Right lobe of liver (tissue), 6 donors: ENCODE results near the gene TMEM125. TPM values are rescaled to one million over a fixed set of nuclear protein-coding genes. Genes with fewer than 3 reads are reported as not detected.
A peak's percentile ranks its signal among the peaks of the same experiment; 100 is the strongest.

Experiments used
- ATAC-seq, 4 donors: fragments of 200-7000 bp; cut with Tn5 transposase; one replicate each; pipeline ENCODE4 v1.9.1; 2020; ENCODE audit warnings: mild to moderate bottlenecking in 4 of 4, moderate library complexity in 4 of 4
- DNase-seq, 3 donors: peaks; one replicate each; pipeline ENCODE4 v3.0.0-alpha.2; 2020
- H3K27ac ChIP-seq, 3 donors: fragments of 200-600 bp; one replicate each; pipeline ENCODE4 v1.8.0; 2022
- H3K27me3 ChIP-seq, 2 donors: fragments of 200-600 bp; one replicate each; pipeline ENCODE4 v1.8.0; 2022
- H3K36me3 ChIP-seq, 4 donors: fragments of 200-600 bp; sonication (generic) in 1 of 4; one replicate each; pipeline versions ENCODE4 v1.5.1 to v1.8.0; 2017 to 2022; ENCODE audit warnings: control low read depth in 1 of 4
- H3K4me1 ChIP-seq, 4 donors: fragments of 200-600 bp; sonication (generic) in 1 of 4; one replicate each; pipeline versions ENCODE4 v1.5.1 to v1.8.0; 2017 to 2022; ENCODE audit warnings: control low read depth in 1 of 4
- H3K4me3 ChIP-seq, 3 donors: fragments of 200-600 bp; one replicate each; pipeline ENCODE4 v1.8.0; 2022
- H3K9me3 ChIP-seq, 4 donors: fragments of 200-600 bp; sonication (generic) in 1 of 4; one replicate each; pipeline versions ENCODE4 v1.5.1 to v1.8.0; 2017 to 2022; ENCODE audit warnings: control low read depth in 1 of 4
- POLR2A ChIP-seq: fragments of 450-650 bp; IDR thresholded peaks from one replicate; pipeline ENCODE4 v1.6.1; 2017; ENCODE audit warnings: antibody characterized with exemption, mild to moderate bottlenecking
- WGBS: methylation state at CpG from one replicate; pipeline ENCODE4 v1.1.6; 2018; ENCODE audit warnings: low coverage, low lambda C conversion rate; ENCODE audit not compliant: insufficient coverage; ENCODE audit errors: missing lambda C conversion rate; 5-methylcytosine and 5-hydroxymethylcytosine counted together
- intact Hi-C, 2 donors: fragments of 100-400 bp; cut with DNase I; formaldehyde crosslinking; loops; one replicate each; pipeline versions ENCODE4 v1.11.2 to v1.14.1; 2022
- total RNA-seq, 6 experiments: library from RNA; depleted of rRNA in 2 of 6; stranded (reverse); fragments of >200 nt in 2 of 6; fragmentation: NEBNext Ultra II Directional in 3 of 6; extraction: Animal tissue kit (Norgen Biotek cat#: 25700) in 3 of 6; gene quantifications; one replicate each; pipeline versions ENCODE4 v1.1.0 to v1.2.4, GENCODE V29; 2016 to 2023
- TF ChIP-seq, protein P1 (sequence below), 4 donors: fragments of 200-600 bp in 3 of 4; fragments of 450-650 bp in 1 of 4; IDR thresholded peaks; one replicate each; pipeline versions ENCODE4 v1.5.1 to v1.8.0; 2016 to 2022; ENCODE audit warnings: antibody characterized with exemption in 4 of 4, mild to moderate bottlenecking in 2 of 4
- donor health status: DM: no; HTN: yes; CAD: no.
- donor health status: DM: no; HTN: no; CAD: no.
- donor health status: DM: no; HTN: no; CAD: no.
- donor health status: DM: no; HTN: yes; CAD: no.
- donor health status: DM: no; HTN: yes; CAD: no.

The TMEM125 gene
- total RNA-seq, 6 experiments from 2014 or later: 0.21 to 0.27 TPM; not detected in 4

- intact Hi-C loops: no loop called here
- H3K27ac ChIP-seq: no peak overlapping the region
- H3K9me3 ChIP-seq: no peaks in the 10 kb centered on the region
- TF ChIP-seq POLR2A: no peak
- TF ChIP-seq, protein P1, sequence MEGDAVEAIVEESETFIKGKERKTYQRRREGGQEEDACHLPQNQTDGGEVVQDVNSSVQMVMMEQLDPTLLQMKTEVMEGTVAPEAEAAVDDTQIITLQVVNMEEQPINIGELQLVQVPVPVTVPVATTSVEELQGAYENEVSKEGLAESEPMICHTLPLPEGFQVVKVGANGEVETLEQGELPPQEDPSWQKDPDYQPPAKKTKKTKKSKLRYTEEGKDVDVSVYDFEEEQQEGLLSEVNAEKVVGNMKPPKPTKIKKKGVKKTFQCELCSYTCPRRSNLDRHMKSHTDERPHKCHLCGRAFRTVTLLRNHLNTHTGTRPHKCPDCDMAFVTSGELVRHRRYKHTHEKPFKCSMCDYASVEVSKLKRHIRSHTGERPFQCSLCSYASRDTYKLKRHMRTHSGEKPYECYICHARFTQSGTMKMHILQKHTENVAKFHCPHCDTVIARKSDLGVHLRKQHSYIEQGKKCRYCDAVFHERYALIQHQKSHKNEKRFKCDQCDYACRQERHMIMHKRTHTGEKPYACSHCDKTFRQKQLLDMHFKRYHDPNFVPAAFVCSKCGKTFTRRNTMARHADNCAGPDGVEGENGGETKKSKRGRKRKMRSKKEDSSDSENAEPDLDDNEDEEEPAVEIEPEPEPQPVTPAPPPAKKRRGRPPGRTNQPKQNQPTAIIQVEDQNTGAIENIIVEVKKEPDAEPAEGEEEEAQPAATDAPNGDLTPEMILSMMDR (IDR thresholded peaks at IDR 0.05): no peak
- no peaks in the 10 kb centered on the region for H3K36me3 ChIP-seq
- ATAC-seq (no peak), DNase-seq (peak in 2 of 3 donors; percentile 2 to 14)
- no peaks in the 10 kb centered on the region for H3K27me3 ChIP-seq
- no peak overlapping the region for H3K4me3 ChIP-seq
- peaks cover 0 to 49% (median 17%) of the 10 kb centered on the region in 4 donors for H3K4me1 ChIP-seq
- WGBS: 80% methylated on average over 1 of the region's 8 CpGs
Measured at GRCh38 chr1:43253876-43254275, 15.9 kb upstream of the TMEM125 start.

- H3K9me3 ChIP-seq: no peaks in the 10 kb centered on the region
- DNase-seq (peak in 2 of 3 donors; percentile 16 to 69), ATAC-seq (peak; percentile 20 to 49 (median 42))
- peaks cover 0 to 48% (median 17%) of the 10 kb centered on the region in 4 donors for H3K4me1 ChIP-seq
- peak overlapping the region in 1 of 3 donors; percentile 52 for H3K27ac ChIP-seq
- TF ChIP-seq, protein P1 (IDR thresholded peaks at IDR 0.05): no peak
- TF ChIP-seq POLR2A: no peak
- no peaks in the 10 kb centered on the region for H3K27me3 ChIP-seq
- WGBS: 43% methylated on average over 2 of the region's 10 CpGs
- intact Hi-C loops: no loop called here
- no peaks in the 10 kb centered on the region for H3K36me3 ChIP-seq
- H3K4me3 ChIP-seq: no peak overlapping the region
Measured at GRCh38 chr1:43255438-43256210, 14.2 kb upstream of the TMEM125 start.

DNA sequence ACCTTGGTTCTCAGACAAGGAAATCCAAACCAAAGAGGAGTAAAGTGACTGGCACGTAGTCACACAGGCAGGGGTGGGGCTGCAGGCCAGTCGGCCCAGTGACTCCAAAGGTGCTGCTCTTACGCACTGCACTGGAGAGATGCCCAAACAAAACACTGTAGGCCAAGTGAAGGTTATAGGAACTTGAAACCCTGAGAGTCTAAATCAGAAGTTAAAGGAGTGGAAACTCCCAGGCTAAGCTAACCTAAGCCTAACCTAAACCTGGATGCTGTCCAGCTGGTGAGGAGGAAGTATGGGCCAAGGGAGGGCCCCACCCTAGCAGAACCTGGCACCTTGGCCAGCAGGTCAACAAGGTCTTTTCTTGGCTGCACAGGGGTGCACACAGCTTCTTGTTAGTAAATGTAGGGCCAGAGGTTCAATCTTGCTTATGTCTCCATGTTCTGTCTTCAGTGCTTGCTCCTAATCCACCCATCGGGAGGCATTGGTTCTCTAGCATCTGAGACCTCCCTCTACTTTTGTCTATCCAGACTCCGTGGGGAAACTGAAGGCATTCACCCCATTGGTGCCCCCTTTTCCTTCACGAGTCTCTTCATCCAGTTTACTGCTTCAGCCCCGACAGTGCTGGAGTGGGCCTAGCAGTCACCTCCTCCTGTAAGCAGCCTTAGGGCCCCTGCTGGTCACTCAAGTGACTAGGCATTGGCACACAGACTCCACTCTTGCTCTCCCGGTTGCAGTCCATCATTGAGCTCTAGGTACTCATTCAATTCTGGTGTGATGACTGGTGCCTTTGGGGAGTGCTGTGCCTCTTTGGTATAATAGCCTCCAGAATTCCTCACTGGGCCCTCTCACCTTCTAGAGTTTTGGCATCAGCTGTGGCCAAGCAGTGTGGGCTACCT lies 12.9 kb upstream of the TMEM125 start:
- no peaks in the 10 kb centered on the region for H3K36me3 ChIP-seq
- H3K9me3 ChIP-seq: no peaks in the 10 kb centered on the region
- TF ChIP-seq, protein P1 (IDR thresholded peaks at IDR 0.05): no peak
- TF ChIP-seq POLR2A: no peak
- intact Hi-C loops: no loop called here
- DNase-seq (peak; percentile 73 to 87 (median 85)), ATAC-seq (peak; percentile 84 to 92 (median 87))
- no peaks in the 10 kb centered on the region for H3K27me3 ChIP-seq
- no peak overlapping the region for H3K4me3 ChIP-seq
- H3K27ac ChIP-seq: peak overlapping the region; percentile 6 to 52 (median 47)
- H3K4me1 ChIP-seq: peaks cover 0 to 38% (median 16%) of the 10 kb centered on the region in 4 donors
- 36% methylated on average over 4 of the region's 8 CpGs for WGBS

GRCh38 chr1:43258370-43258769 lies 11.4 kb upstream of the TMEM125 start:
- DNase-seq: peak in 1 of 3 donors; percentile 13
- TF ChIP-seq POLR2A: no peak
- TF ChIP-seq, protein P1 (IDR thresholded peaks at IDR 0.05): no peak
- WGBS: 29% methylated on average over 3 of the region's 3 CpGs

More at GRCh38 chr1:43258370-43258769, 11.4 kb upstream of the TMEM125 start:
- no peaks in the 10 kb centered on the region for H3K9me3 ChIP-seq
- H3K36me3 ChIP-seq: no peaks in the 10 kb centered on the region
- peaks cover 0 to 38% (median 18%) of the 10 kb centered on the region in 4 donors for H3K4me1 ChIP-seq
- no peak overlapping the region for H3K4me3 ChIP-seq
- intact Hi-C loops: no loop called here
- no peaks in the 10 kb centered on the region for H3K27me3 ChIP-seq
- ATAC-seq: peak; percentile 38 to 61 (median 50)
- H3K27ac ChIP-seq: peak overlapping the region in 2 of 3 donors; percentile 11 to 44
